Panc1 (cell line): Measurements from ENCODE around the gene CDH12. TPM values are rescaled to one million over a fixed set of nuclear protein-coding genes. Genes with fewer than 3 reads are reported as not detected.

Source experiments
- ATAC-seq: fragments of 200-7000 bp; cut with Tn5 transposase; 2 replicates; pipeline ENCODE4 v1.9.1; 2020; ENCODE audit warnings: mild to moderate bottlenecking, moderate library complexity
- BruUV-seq: library from RNA; stranded (reverse); fragments of 400-500 nt; replicated peaks from 2 replicates; lab custom pipeline; 2021; lab: Mats Ljungman, UMichigan
- CTCF ChIA-PET: fragments of 300-600 bp; sonication (Branson Sonifier 250); formaldehyde crosslinking; loops from one replicate; lab custom pipeline; 2022; ENCODE audit warnings: antibody characterized with exemption; lab: Charles Lee
- POLR2A ChIA-PET: fragments of 300-600 bp; sonication (Branson Sonifier 250); formaldehyde crosslinking; loops from one replicate; lab custom pipeline; 2022; ENCODE audit warnings: antibody characterized with exemption; lab: Charles Lee
- DNase-seq: peaks from one replicate; pipeline ENCODE4 v3.0.0-alpha.2; 2010; ENCODE audit warnings: low read depth, low spot score
- H3K27ac ChIP-seq: 2 replicates; pipeline ENCODE4 v1.5.1; 2011; ENCODE audit warnings: mild to moderate bottlenecking, low read length, inconsistent platforms
- H3K27me3 ChIP-seq: fragments of 200-500 bp; sonication (Bioruptor generic); 2 replicates; pipeline ENCODE4 v1.6.0; 2014; ENCODE audit warnings: low read length, inconsistent platforms; ENCODE audit not compliant: control insufficient read depth, insufficient read depth
- H3K36me3 ChIP-seq: fragments of 200-500 bp; sonication (Bioruptor generic); 2 replicates; pipeline ENCODE4 v1.5.1; 2014; ENCODE audit warnings: inconsistent platforms, mild to moderate bottlenecking, low read length, moderate library complexity; ENCODE audit not compliant: control insufficient read depth, insufficient read depth
- H3K4me1 ChIP-seq: 2 replicates; pipeline ENCODE4 v1.5.1; 2011; ENCODE audit warnings: inconsistent platforms, mild to moderate bottlenecking, low read length, moderate library complexity; ENCODE audit not compliant: control insufficient read depth, insufficient read depth
- H3K4me3 ChIP-seq, 2 experiments: 2 replicates each; pipeline ENCODE4 v1.5.1; 2011 to 2012; ENCODE audit warnings: low read depth in 2 of 2, low read length in 2 of 2, mild to moderate bottlenecking in 2 of 2, inconsistent platforms in 1 of 2, moderate library complexity in 1 of 2
- H3K9me3 ChIP-seq: fragments of 200-500 bp; sonication (Bioruptor generic); 2 replicates; pipeline ENCODE4 v1.5.1; 2014; ENCODE audit warnings: low read depth, mild to moderate bottlenecking, inconsistent platforms, low read length, moderate library complexity; ENCODE audit not compliant: control insufficient read depth, insufficient read depth
- POLR2AphosphoS5 ChIP-seq: IDR thresholded peaks from 2 replicates; pipeline ENCODE4 v1.6.1; 2012; ENCODE audit warnings: mild to moderate bottlenecking, low read depth, low read length, moderate library complexity
- SIN3A ChIP-seq: IDR thresholded peaks from 2 replicates; pipeline ENCODE4 v1.6.1; 2012; ENCODE audit warnings: low read depth, mild to moderate bottlenecking, low read length, moderate library complexity, borderline replicate concordance; ENCODE audit not compliant: insufficient read depth
- TCF7L2 ChIP-seq: IDR thresholded peaks from 2 replicates; pipeline ENCODE4 v1.6.1; 2011; ENCODE audit warnings: mild to moderate bottlenecking, low read depth, low read length, inconsistent platforms
- in situ Hi-C: cut with HindIII; loops from 2 replicates; pipeline ENCODE4 v1.10.0; 2016; ENCODE audit warnings: low sequenced_read_pairs, low pct_unique_long_range_greater_than_20kb
- intact Hi-C: fragments of 100-400 bp; cut with micrococcal nuclease; formaldehyde crosslinking; loops from one replicate; pipeline ENCODE4 v1.10.0; 2022; ENCODE audit not compliant: unreplicated experiment
- total RNA-seq: library from RNA; stranded (reverse); gene quantifications from one replicate; pipeline ENCODE4 v1.2.1, GENCODE V29; 2021; ENCODE audit not compliant: unreplicated experiment
- TF ChIP-seq, protein P1 (sequence below): fragments of 450-650 bp; IDR thresholded peaks from 2 replicates; pipeline ENCODE4 v1.5.1; 2017; ENCODE audit warnings: mild to moderate bottlenecking
- TF ChIP-seq, protein P2 (sequence below), 2 experiments: IDR thresholded peaks; 2 replicates each; pipeline ENCODE4 v1.6.1; 2011 to 2012; ENCODE audit warnings: low read depth in 2 of 2, control low read depth in 1 of 2, low read length in 1 of 2, mild to moderate bottlenecking in 1 of 2, moderate library complexity in 1 of 2; ENCODE audit not compliant: insufficient read depth in 1 of 2

The CDH12 gene
- total RNA-seq, 1 experiment from 2014 or later = not detected

DNA sequence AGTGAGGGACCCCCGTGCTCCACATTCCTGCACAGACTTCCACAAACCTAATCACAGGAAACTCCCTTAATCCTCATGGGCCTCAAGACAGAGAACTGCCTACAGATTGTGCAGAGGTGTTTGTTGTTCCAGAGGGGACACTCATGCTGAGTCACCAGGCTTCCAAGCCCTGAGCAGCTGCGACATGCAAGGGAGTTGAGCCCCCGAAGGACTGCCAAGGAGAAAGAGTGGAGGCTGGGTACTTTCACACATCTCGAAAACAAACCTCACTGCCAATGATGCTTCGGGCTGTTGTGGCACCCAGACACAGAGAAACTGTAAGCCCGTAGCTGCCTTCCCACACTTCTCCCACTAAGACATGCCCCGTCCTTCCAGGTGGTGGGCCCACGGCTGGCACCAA, 480.8 kb downstream of the CDH12 start:
- DNase-seq = no peak
- H3K27ac ChIP-seq = no peak overlapping the region
- H3K4me3 ChIP-seq = no peak overlapping the region
- in situ Hi-C loops (no loop called here), intact Hi-C loops (no loop called here)
- no TSS peak for BruUV-seq
- no peaks in the 10 kb centered on the region for H3K27me3 ChIP-seq
- no peaks in the 10 kb centered on the region for H3K4me1 ChIP-seq
- no peaks in the 10 kb centered on the region for H3K36me3 ChIP-seq
- no peaks in the 10 kb centered on the region for H3K9me3 ChIP-seq
- no peak for TF ChIP-seq POLR2AphosphoS5
- TF ChIP-seq, protein P1, sequence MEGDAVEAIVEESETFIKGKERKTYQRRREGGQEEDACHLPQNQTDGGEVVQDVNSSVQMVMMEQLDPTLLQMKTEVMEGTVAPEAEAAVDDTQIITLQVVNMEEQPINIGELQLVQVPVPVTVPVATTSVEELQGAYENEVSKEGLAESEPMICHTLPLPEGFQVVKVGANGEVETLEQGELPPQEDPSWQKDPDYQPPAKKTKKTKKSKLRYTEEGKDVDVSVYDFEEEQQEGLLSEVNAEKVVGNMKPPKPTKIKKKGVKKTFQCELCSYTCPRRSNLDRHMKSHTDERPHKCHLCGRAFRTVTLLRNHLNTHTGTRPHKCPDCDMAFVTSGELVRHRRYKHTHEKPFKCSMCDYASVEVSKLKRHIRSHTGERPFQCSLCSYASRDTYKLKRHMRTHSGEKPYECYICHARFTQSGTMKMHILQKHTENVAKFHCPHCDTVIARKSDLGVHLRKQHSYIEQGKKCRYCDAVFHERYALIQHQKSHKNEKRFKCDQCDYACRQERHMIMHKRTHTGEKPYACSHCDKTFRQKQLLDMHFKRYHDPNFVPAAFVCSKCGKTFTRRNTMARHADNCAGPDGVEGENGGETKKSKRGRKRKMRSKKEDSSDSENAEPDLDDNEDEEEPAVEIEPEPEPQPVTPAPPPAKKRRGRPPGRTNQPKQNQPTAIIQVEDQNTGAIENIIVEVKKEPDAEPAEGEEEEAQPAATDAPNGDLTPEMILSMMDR = no peak
- TF ChIP-seq SIN3A = no peak
- no peak for TF ChIP-seq TCF7L2
- TF ChIP-seq, protein P2, sequence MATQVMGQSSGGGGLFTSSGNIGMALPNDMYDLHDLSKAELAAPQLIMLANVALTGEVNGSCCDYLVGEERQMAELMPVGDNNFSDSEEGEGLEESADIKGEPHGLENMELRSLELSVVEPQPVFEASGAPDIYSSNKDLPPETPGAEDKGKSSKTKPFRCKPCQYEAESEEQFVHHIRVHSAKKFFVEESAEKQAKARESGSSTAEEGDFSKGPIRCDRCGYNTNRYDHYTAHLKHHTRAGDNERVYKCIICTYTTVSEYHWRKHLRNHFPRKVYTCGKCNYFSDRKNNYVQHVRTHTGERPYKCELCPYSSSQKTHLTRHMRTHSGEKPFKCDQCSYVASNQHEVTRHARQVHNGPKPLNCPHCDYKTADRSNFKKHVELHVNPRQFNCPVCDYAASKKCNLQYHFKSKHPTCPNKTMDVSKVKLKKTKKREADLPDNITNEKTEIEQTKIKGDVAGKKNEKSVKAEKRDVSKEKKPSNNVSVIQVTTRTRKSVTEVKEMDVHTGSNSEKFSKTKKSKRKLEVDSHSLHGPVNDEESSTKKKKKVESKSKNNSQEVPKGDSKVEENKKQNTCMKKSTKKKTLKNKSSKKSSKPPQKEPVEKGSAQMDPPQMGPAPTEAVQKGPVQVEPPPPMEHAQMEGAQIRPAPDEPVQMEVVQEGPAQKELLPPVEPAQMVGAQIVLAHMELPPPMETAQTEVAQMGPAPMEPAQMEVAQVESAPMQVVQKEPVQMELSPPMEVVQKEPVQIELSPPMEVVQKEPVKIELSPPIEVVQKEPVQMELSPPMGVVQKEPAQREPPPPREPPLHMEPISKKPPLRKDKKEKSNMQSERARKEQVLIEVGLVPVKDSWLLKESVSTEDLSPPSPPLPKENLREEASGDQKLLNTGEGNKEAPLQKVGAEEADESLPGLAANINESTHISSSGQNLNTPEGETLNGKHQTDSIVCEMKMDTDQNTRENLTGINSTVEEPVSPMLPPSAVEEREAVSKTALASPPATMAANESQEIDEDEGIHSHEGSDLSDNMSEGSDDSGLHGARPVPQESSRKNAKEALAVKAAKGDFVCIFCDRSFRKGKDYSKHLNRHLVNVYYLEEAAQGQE (IDR thresholded peaks at IDR 0.05; ENCODE audit: insufficient read depth in 1 of 2, low read depth in 2 of 2, low read length in 1 of 2) = no peak
- ATAC-seq = peak; percentile 83
- POLR2A ChIA-PET = no interaction called here
- CTCF ChIA-PET = no interaction called here

DNA sequence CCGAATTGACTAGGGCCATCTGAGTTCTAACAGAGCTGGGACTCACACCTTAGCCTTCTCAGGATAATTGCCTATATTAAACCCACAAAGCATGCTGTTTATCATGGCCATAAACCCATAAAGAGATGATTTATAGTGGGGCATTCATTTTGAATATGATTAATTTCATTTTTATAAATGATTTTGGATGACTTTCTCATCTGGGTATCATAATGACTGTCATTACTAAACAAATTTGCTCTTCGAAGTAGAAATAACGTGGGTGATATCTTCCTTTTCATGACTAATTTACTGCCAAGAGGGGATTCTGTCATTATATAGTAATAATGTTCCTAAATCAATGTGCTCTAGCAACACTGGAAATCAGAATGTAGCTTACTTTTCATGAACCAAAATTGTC, 498.2 kb downstream of the CDH12 start:
- intact Hi-C loops (no loop called here), in situ Hi-C loops (no loop called here)
- Histone ChIP-seq H3K4me1 (no peaks in the 10 kb centered on the region), H3K4me3 (no peak overlapping the region), H3K36me3 (no peaks in the 10 kb centered on the region), H3K9me3 (no peaks in the 10 kb centered on the region), H3K27ac (no peak overlapping the region), H3K27me3 (no peaks in the 10 kb centered on the region)
- ChIA-PET POLR2A (no interaction called here), CTCF (no interaction called here)
- DNase-seq = no peak
- no TSS peak for BruUV-seq
- no peak for ATAC-seq
- TF ChIP-seq, protein P1 = no peak
- TF ChIP-seq POLR2AphosphoS5 (no peak), TCF7L2 (no peak), SIN3A (no peak)
- TF ChIP-seq, protein P2 (IDR thresholded peaks at IDR 0.05; ENCODE audit: insufficient read depth in 1 of 2, low read depth in 2 of 2, low read length in 1 of 2) = no peak
